Uterus (tissue), 2 donors: ENCODE measurements around the gene P2RX7.
"Not testable (repeated sequence)": the region's sequence is repeated elsewhere in the genome, so short reads cannot be mapped to it uniquely, and the experiment has no call there.

Experiments used
- POLR2A ChIP-seq, 2 donors: fragments of 450-650 bp; IDR thresholded peaks; one replicate each; pipeline ENCODE4 v1.6.1; 2016; ENCODE audit warnings: antibody characterized with exemption in 2 of 2, mild to moderate bottlenecking in 1 of 2, moderate library complexity in 1 of 2
- TF ChIP-seq, protein P1 (sequence below), 4 experiments: fragments of 200-600 bp in 2 of 4; fragments of 450-650 bp in 2 of 4; sonication (generic) in 2 of 4; IDR thresholded peaks; one replicate each; pipeline ENCODE4 v1.5.1; 2016 to 2019; ENCODE audit warnings: antibody characterized with exemption in 4 of 4, mild to moderate bottlenecking in 2 of 4, moderate library complexity in 1 of 4

DNA sequence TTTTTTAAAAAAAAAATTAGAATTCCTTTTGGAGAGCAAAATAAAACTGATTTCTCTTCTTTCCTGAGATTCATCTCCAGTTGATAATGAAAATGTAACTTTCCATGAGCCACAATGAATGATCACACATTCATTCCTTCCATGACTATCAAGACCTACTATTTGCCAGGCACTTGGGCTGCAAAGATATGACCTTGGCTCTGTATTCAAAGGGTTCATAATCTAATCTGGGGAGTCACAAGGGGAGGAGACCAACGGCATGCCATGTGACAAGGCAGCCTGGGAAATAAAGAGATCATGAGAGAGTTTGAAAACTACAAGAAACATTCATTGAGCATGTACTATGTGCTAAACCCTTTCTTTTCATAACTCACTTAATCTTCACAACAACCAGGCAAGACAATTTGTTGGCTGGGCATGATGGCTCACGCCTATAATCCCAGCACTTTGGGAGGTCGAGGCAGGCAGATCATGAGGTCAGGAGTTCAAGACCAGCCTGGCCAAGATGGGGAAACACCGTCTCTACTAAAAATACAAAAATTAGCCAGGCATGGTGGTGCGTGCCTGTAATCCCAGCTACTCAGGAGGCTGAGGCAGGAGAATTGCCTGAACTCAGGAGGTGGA, 26.2 kb downstream of the P2RX7 start:
- TF ChIP-seq, protein P1, sequence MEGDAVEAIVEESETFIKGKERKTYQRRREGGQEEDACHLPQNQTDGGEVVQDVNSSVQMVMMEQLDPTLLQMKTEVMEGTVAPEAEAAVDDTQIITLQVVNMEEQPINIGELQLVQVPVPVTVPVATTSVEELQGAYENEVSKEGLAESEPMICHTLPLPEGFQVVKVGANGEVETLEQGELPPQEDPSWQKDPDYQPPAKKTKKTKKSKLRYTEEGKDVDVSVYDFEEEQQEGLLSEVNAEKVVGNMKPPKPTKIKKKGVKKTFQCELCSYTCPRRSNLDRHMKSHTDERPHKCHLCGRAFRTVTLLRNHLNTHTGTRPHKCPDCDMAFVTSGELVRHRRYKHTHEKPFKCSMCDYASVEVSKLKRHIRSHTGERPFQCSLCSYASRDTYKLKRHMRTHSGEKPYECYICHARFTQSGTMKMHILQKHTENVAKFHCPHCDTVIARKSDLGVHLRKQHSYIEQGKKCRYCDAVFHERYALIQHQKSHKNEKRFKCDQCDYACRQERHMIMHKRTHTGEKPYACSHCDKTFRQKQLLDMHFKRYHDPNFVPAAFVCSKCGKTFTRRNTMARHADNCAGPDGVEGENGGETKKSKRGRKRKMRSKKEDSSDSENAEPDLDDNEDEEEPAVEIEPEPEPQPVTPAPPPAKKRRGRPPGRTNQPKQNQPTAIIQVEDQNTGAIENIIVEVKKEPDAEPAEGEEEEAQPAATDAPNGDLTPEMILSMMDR (IDR thresholded peaks at IDR 0.05): not testable (repeated sequence)
- not testable (repeated sequence) for TF ChIP-seq POLR2A (IDR thresholded peaks at IDR 0.05)
